RWPE2 (cell line): ENCODE results near the gene EMILIN3.

Experiments used
- ATAC-seq: fragments of 200-7000 bp; cut with Tn5 transposase; 3 replicates; pipeline ENCODE4 v1.9.1; 2021; ENCODE audit warnings: low read depth
- DNase-seq: peaks from one replicate; pipeline ENCODE4 v3.0.0-alpha.2; 2020; ENCODE audit warnings: low spot score
- H3K27ac ChIP-seq: fragments of 450-650 bp; 2 replicates; pipeline ENCODE4 v1.5.1; 2017; ENCODE audit warnings: mild to moderate bottlenecking; ENCODE audit not compliant: poor library complexity, severe bottlenecking
- H3K27me3 ChIP-seq: fragments of 250-450 bp; sonication (Bioruptor Pico); 2 replicates; pipeline ENCODE4 v1.5.1; 2021; ENCODE audit warnings: mild to moderate bottlenecking, moderate library complexity; ENCODE audit not compliant: insufficient read depth, poor library complexity, severe bottlenecking
- H3K36me3 ChIP-seq: fragments of 250-450 bp; sonication (Bioruptor Pico); 2 replicates; pipeline ENCODE4 v1.5.1; 2020; ENCODE audit warnings: low read depth, mild to moderate bottlenecking, moderate library complexity
- H3K4me1 ChIP-seq: fragments of 250-450 bp; sonication (Bioruptor Pico); 2 replicates; pipeline ENCODE4 v1.5.1; 2021; ENCODE audit warnings: mild to moderate bottlenecking, moderate library complexity; ENCODE audit not compliant: insufficient read depth, poor library complexity, severe bottlenecking
- H3K4me3 ChIP-seq: fragments of 250-450 bp; sonication (Bioruptor Pico); 2 replicates; pipeline ENCODE4 v1.5.1; 2021; ENCODE audit warnings: mild to moderate bottlenecking, moderate library complexity; ENCODE audit not compliant: severe bottlenecking
- H3K9me3 ChIP-seq: fragments of 250-450 bp; sonication (Bioruptor Pico); 2 replicates; pipeline ENCODE4 v1.5.1; 2021; ENCODE audit warnings: mild to moderate bottlenecking, moderate library complexity; ENCODE audit not compliant: severe bottlenecking
- TF ChIP-seq, protein P1 (sequence below): fragments of 450-650 bp; IDR thresholded peaks from one replicate; pipeline ENCODE4 v1.5.1; 2017; ENCODE audit warnings: mild to moderate bottlenecking, moderate library complexity; ENCODE audit not compliant: poor library complexity, severe bottlenecking

EMILIN3 gene

DNA sequence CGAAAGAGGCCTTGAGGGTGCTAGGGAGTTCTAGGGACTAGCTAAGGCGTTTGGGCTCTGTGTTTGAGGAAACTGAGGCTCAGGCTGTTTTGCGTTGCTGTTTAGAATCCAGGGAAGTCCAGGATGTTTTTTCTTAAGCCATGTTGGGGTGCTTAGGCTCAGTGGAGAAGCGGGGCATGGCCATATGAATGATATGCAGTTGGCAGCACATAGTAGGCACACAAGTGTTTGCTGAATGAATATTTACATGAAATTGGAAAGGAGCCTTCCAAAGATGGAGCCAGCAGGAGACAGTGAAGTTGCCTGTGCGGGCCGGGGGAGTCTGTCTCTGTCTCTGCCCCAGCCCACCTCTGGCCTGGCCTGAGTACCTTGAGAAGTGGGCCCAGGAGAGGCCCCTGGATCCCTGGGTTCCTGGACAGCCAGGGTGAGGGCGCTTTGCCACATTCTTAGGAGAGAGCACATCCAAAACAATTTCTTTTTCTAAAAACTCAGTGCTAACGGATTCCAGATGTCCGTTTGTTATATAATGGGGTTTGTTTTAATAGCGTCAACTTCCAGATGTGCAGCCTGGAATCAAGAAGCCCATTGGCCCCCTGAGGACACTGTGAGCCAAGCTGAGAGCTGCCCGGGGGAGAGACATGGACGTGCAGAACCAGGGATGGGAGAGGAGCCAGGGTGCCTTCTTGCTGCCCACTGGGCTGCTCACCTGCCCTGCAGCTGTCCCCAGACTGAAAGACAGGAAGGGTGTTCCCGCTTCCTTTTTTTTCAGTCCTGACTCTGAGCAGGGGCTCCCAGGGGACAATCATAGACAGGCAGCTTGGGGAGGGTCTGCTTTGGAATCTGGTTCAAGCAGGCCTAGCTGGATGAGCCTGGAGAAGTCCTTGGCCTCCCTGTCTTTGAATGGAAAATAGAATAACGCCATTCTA lies 20.1 kb upstream of the EMILIN3 start:
- ATAC-seq, result no peak
- Histone ChIP-seq H3K4me1 (peaks cover 5% of the 10 kb centered on the region), H3K4me3 (no peak overlapping the region), H3K9me3 (no peaks in the 10 kb centered on the region), H3K36me3 (no peaks in the 10 kb centered on the region), H3K27ac (no peak overlapping the region), H3K27me3 (no peaks in the 10 kb centered on the region)
- DNase-seq, result no peak
- TF ChIP-seq, protein P1, sequence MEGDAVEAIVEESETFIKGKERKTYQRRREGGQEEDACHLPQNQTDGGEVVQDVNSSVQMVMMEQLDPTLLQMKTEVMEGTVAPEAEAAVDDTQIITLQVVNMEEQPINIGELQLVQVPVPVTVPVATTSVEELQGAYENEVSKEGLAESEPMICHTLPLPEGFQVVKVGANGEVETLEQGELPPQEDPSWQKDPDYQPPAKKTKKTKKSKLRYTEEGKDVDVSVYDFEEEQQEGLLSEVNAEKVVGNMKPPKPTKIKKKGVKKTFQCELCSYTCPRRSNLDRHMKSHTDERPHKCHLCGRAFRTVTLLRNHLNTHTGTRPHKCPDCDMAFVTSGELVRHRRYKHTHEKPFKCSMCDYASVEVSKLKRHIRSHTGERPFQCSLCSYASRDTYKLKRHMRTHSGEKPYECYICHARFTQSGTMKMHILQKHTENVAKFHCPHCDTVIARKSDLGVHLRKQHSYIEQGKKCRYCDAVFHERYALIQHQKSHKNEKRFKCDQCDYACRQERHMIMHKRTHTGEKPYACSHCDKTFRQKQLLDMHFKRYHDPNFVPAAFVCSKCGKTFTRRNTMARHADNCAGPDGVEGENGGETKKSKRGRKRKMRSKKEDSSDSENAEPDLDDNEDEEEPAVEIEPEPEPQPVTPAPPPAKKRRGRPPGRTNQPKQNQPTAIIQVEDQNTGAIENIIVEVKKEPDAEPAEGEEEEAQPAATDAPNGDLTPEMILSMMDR, result no peak

DNA sequence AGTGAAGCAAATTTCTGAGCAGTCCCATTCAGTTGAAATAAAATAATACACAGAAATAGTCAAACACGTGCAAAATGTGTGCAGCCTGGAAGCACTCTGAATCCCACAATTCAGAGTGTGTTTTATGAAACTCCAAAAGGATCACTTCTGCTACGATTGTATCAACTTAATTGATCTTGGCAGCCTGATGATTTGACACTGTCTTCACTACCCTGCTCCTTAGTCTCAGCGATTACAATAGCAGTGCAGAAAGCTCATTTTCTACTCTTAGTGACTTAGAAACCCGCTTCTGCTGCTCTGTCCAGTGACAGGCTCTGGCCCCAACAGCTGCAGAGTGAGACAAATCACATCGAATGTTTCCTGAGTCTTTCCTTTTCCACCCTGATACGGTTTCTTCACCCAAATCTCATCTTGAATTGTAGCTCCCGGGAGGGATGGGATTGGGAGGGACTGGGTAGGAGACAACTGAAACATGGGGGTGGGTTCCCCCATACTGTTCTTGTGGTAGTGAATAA lies 16.2 kb upstream of the EMILIN3 start:
- Histone ChIP-seq H3K4me3 (no peak overlapping the region), H3K4me1 (no peaks in the 10 kb centered on the region), H3K36me3 (no peaks in the 10 kb centered on the region), H3K27me3 (no peaks in the 10 kb centered on the region), H3K9me3 (no peaks in the 10 kb centered on the region), H3K27ac (no peak overlapping the region)
- TF ChIP-seq, protein P1, result no peak
- no peak for DNase-seq
- no peak for ATAC-seq

DNA sequence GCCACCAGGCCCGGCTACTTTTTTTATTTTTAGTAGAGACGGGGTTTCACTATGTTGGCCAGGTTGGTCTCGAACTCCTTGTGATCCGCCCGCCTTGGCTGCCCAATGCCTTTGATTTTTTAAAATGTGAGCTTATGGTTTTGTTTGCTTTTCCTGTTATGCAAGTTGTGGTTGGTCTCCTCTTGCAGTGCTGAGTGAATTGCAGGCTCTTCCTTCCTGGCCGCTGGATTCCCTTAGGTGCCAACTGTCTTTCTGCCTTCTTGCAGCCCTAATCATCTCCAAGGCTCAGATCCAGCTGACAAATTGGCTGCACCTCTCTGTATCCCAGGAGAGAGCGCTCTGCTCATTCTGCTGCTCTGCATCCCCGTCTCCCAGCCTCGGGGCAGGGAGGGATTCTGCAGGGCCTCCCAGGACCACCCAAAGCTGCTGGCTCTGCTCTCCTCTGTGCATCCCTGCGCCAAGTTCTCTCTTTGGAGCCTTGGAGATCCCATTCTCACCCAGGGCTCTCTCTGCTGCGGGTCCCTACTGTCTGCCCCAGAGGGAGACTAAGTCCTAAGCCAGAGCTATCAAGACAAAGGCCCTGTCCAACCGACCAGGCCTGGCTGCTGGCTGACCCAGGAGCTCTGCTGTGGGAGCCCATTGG lies 14.1 kb upstream of the EMILIN3 start:
- DNase-seq, result no peak

GRCh38 chr20:41379551-41379950 lies 12.9 kb upstream of the EMILIN3 start:
- ATAC-seq (no peak), DNase-seq (no peak)
- no peaks in the 10 kb centered on the region for H3K27me3 ChIP-seq
- no peak overlapping the region for H3K27ac ChIP-seq
- H3K9me3 ChIP-seq, result no peaks in the 10 kb centered on the region
- no peak overlapping the region for H3K4me3 ChIP-seq
- TF ChIP-seq, protein P1, result no peak
- H3K36me3 ChIP-seq, result no peaks in the 10 kb centered on the region
- no peaks in the 10 kb centered on the region for H3K4me1 ChIP-seq

More for the DNA sequence above, 14.1 kb upstream of the EMILIN3 start:
- TF ChIP-seq, protein P1, result no peak
- H3K4me1 ChIP-seq, result no peaks in the 10 kb centered on the region
- no peaks in the 10 kb centered on the region for H3K9me3 ChIP-seq
- H3K36me3 ChIP-seq, result no peaks in the 10 kb centered on the region
- H3K27ac ChIP-seq, result no peak overlapping the region
- ATAC-seq, result no peak; the same call in 2 of the 3 replicates
- H3K27me3 ChIP-seq, result no peaks in the 10 kb centered on the region
- H3K4me3 ChIP-seq, result no peak overlapping the region
